GM12878 (cell line): Measurements from ENCODE around the gene RGS14. TPM values are rescaled to one million over a fixed set of nuclear protein-coding genes. Genes with fewer than 3 reads are reported as not detected.
A peak's percentile ranks its signal among the peaks of the same experiment; 100 is the strongest.

Experiments
- ASH2L ChIP-seq: fragments of 300-600, 200-600 bp; sonication (generic); IDR thresholded peaks from 2 replicates; pipeline ENCODE4 v1.6.1; 2017; ENCODE audit warnings: low read depth, mild to moderate bottlenecking, borderline replicate concordance
- BCL3 ChIP-seq: IDR thresholded peaks from 2 replicates; pipeline ENCODE4 v1.6.1; 2011; ENCODE audit warnings: borderline replicate concordance, low read depth, mild to moderate bottlenecking, moderate library complexity, low read length; ENCODE audit not compliant: insufficient read depth, poor library complexity, severe bottlenecking
- CEBPB ChIP-seq, 2 experiments: fragments of 150-350 bp in 1 of 2; IDR thresholded peaks; 2 replicates each; pipeline ENCODE4 v1.6.1; 2012 to 2014; ENCODE audit warnings: low read depth in 2 of 2, low read length in 2 of 2, borderline replicate concordance in 1 of 2, inconsistent platforms in 1 of 2
- CHD1 ChIP-seq: IDR thresholded peaks from 2 replicates; pipeline ENCODE4 v1.6.1; 2012; ENCODE audit warnings: low read depth, low read length, improper control_type of control experiment
- E2F4 ChIP-seq: IDR thresholded peaks from 2 replicates; pipeline ENCODE4 v1.6.1; 2012; ENCODE audit warnings: low read depth, low read length, improper control_type of control experiment
- ELK1 ChIP-seq: IDR thresholded peaks from 2 replicates; pipeline ENCODE4 v1.6.1; 2012; ENCODE audit warnings: low read depth, low read length, improper control_type of control experiment
- EZH2 ChIP-seq: IDR thresholded peaks from 2 replicates; pipeline ENCODE4 v1.6.1; 2012; ENCODE audit warnings: low read depth, mild to moderate bottlenecking, control low read depth, inconsistent platforms, low read length, borderline replicate concordance; ENCODE audit not compliant: control insufficient read depth
- FOS ChIP-seq: IDR thresholded peaks from 3 replicates; pipeline ENCODE4 v1.6.1; 2011; ENCODE audit warnings: borderline replicate concordance; ENCODE audit not compliant: insufficient read length; ENCODE audit errors: extremely low read depth
- IRF3 ChIP-seq: fragments of 450-650 bp; IDR thresholded peaks from 2 replicates; pipeline ENCODE4 v1.6.1; 2014; ENCODE audit warnings: mild to moderate bottlenecking
- MAX ChIP-seq: IDR thresholded peaks from 2 replicates; pipeline ENCODE4 v1.6.1; 2012; ENCODE audit warnings: low read depth, low read length, improper control_type of control experiment
- MLLT1 ChIP-seq: fragments of 450-650 bp; IDR thresholded peaks from 2 replicates; pipeline ENCODE4 v1.6.1; 2016; ENCODE audit warnings: mild to moderate bottlenecking
- MYB ChIP-seq: fragments of 150-350 bp; IDR thresholded peaks from 2 replicates; pipeline ENCODE4 v1.6.1; 2014; ENCODE audit warnings: mild to moderate bottlenecking, low read depth, low read length, borderline replicate concordance
- RB1 ChIP-seq: fragments of 450-650 bp; formaldehyde crosslinking; IDR thresholded peaks from 2 replicates; pipeline ENCODE4 v1.6.1; 2017; ENCODE audit warnings: mild to moderate bottlenecking, borderline replicate concordance
- RELB ChIP-seq: fragments of 450-650 bp; IDR thresholded peaks from 2 replicates; pipeline ENCODE4 v1.6.1; 2017; ENCODE audit warnings: low read depth, mild to moderate bottlenecking, moderate library complexity
- TAF1 ChIP-seq: IDR thresholded peaks from 2 replicates; pipeline ENCODE4 v1.6.1; 2011; ENCODE audit warnings: mild to moderate bottlenecking, low read depth, low read length, borderline replicate concordance
- YY1 ChIP-seq: IDR thresholded peaks from 2 replicates; pipeline ENCODE4 v1.6.1; 2011; ENCODE audit warnings: low read depth, mild to moderate bottlenecking, low read length
- ZNF274 ChIP-seq: IDR thresholded peaks from one replicate; pipeline ENCODE4 v1.8.0; 2011; ENCODE audit not compliant: insufficient read length, insufficient read depth
- ZNF622 ChIP-seq: fragments of 450-650 bp; IDR thresholded peaks from 2 replicates; pipeline ENCODE4 v1.6.1; 2017; ENCODE audit warnings: mild to moderate bottlenecking, inconsistent platforms
- polyA plus RNA-seq, 11 experiments: library from polyadenylated mRNA; depleted of rRNA in 4 of 11; unstranded in 6 of 11; stranded (reverse) in 5 of 11; fragments of >200 nt; fragmentation: Nextera tagmentation in 4 of 11; fragmentation: Illumina TruSeq in 1 of 11; extraction: Ambion mirVana in 4 of 11; extraction: Trizol in 1 of 11; gene quantifications; 1 replicate in 1 of 11; 2 replicates in 10 of 11; pipeline versions ENCODE4 v1.2.1 to v1.2.3, GENCODE V29; 2011 to 2016; ENCODE audit warnings: inconsistent platforms in 2 of 11, missing spikeins in 2 of 11, low read depth in 1 of 11
- total RNA-seq, 4 experiments: library from RNA; depleted of rRNA in 3 of 4; stranded (reverse); fragments of >200 nt in 3 of 4; fragmentation: Illumina TruSeq in 1 of 4; extraction: Trizol in 1 of 4; gene quantifications; 2 replicates each; pipeline versions ENCODE4 v1.2.1 to v1.2.3, GENCODE V29; 2013 to 2021

The RGS14 gene
- total and polyA plus RNA-seq, 10 of the 15 experiments (the other 5 are each of a cell fraction or from before 2014, with no cell fraction given) = 0.19 to 88.7 (median 54.8) TPM

GRCh38 chr5:177390363-177391300, 32.9 kb downstream of the RGS14 start (continued):
- TF ChIP-seq BCL3 (no peak), MYB (no peak), TAF1 (0 out of 2 replicates have a peak, but pooled peaks have one; percentile 22), MAX (peak; percentile 85; the same call in 1 of the 2 replicates), YY1 (peak; percentile 76), IRF3 (no peak), ELK1 (no peak), E2F4 (no peak), RB1 (no peak; the same call in 1 of the 2 replicates), FOS (no peak), EZH2 (no peak), ZNF274 (no peak), CHD1 (no peak), CEBPB (IDR thresholded peaks at IDR 0.05; ENCODE audit: borderline replicate concordance in 1 of 2, low read depth in 2 of 2, low read length in 2 of 2) (no peak), ZNF622 (no peak), MLLT1 (peak; percentile 74), ASH2L (no peak), RELB (no peak)
